Tibial artery (tissue), 4 donors: ENCODE data around the gene TMSB4X.
A peak's percentile ranks its signal among the peaks of the same experiment; 100 is the strongest.
"Not testable (repeated sequence)": the region's sequence is repeated elsewhere in the genome, so short reads cannot be mapped to it uniquely, and the experiment has no call there.

Source experiments
- DNase-seq, 2 donors: peaks; one replicate each; pipeline ENCODE4 v3.0.0-alpha.2; 2019
- H3K27ac ChIP-seq, 2 donors: fragments of 200-600 bp; sonication (generic) in 1 of 2; 1 replicate in 1 of 2; 2 replicates in 1 of 2; pipeline ENCODE4 v1.5.1; 2018 to 2019; ENCODE audit warnings: mild to moderate bottlenecking in 1 of 2
- H3K27me3 ChIP-seq, 2 donors: fragments of 200-600 bp; sonication (generic) in 1 of 2; one replicate each; pipeline versions ENCODE4 v1.5.1 to v1.6.0; 2016 to 2019
- H3K36me3 ChIP-seq, 3 donors: fragments of 200-600 bp; sonication (generic) in 2 of 3; one replicate each; pipeline ENCODE4 v1.5.1; 2016 to 2019; ENCODE audit warnings: mild to moderate bottlenecking in 2 of 3
- H3K4me1 ChIP-seq, 4 donors: fragments of 200-600 bp; sonication (generic) in 2 of 4; 1 replicate in 3 of 4; 2 replicates in 1 of 4; pipeline ENCODE4 v1.5.1; 2016 to 2019
- H3K4me3 ChIP-seq, 2 donors: fragments of 200-600 bp; sonication (generic) in 1 of 2; 1 replicate in 1 of 2; 2 replicates in 1 of 2; pipeline ENCODE4 v1.5.1; 2018 to 2019; ENCODE audit warnings: mild to moderate bottlenecking in 2 of 2
- H3K9me3 ChIP-seq, 3 donors: fragments of 200-600 bp; sonication (generic) in 1 of 3; one replicate each; pipeline ENCODE4 v1.5.1; 2016 to 2019
- intact Hi-C: fragments of 100-400 bp; cut with DNase I; formaldehyde crosslinking; loops from one replicate; pipeline ENCODE4 v1.15.0; 2023; ENCODE audit warnings: low total_unique reads
- TF ChIP-seq, protein P1 (sequence below), 2 experiments: fragments of 200-600 bp in 1 of 2; fragments of 450-650 bp in 1 of 2; IDR thresholded peaks; one replicate each; pipeline ENCODE4 v1.5.1; 2017 to 2019; ENCODE audit warnings: antibody characterized with exemption in 2 of 2, mild to moderate bottlenecking in 1 of 2, moderate library complexity in 1 of 2

Gene TMSB4X

DNA sequence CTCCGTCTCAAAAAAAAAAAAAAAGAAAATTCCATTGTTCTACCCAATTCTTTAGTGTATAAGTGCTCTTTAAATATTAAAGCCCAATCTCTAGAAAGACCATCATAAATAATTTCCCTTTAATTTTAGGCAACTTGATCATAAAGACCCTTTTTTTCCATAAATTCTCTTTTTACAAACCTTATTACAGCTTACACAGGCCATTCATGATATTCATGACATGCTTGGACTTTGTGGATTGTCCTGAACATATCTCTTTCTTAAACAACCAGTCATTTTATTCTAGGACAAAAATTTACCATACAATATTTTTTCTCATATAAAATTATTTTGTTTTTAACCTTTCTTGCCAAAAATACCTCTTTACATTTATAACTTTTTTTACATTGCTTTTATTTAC, 38.0 kb upstream of the TMSB4X start:
- Histone ChIP-seq H3K36me3 (no peaks in the 10 kb centered on the region), H3K27ac (no peak overlapping the region), H3K4me3 (no peak overlapping the region), H3K9me3 (no peaks in the 10 kb centered on the region), H3K4me1 (no peaks in the 10 kb centered on the region), H3K27me3 (no peaks in the 10 kb centered on the region)
- intact Hi-C loops = no loop called here
- TF ChIP-seq, protein P1, sequence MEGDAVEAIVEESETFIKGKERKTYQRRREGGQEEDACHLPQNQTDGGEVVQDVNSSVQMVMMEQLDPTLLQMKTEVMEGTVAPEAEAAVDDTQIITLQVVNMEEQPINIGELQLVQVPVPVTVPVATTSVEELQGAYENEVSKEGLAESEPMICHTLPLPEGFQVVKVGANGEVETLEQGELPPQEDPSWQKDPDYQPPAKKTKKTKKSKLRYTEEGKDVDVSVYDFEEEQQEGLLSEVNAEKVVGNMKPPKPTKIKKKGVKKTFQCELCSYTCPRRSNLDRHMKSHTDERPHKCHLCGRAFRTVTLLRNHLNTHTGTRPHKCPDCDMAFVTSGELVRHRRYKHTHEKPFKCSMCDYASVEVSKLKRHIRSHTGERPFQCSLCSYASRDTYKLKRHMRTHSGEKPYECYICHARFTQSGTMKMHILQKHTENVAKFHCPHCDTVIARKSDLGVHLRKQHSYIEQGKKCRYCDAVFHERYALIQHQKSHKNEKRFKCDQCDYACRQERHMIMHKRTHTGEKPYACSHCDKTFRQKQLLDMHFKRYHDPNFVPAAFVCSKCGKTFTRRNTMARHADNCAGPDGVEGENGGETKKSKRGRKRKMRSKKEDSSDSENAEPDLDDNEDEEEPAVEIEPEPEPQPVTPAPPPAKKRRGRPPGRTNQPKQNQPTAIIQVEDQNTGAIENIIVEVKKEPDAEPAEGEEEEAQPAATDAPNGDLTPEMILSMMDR (IDR thresholded peaks at IDR 0.05) = no peak
- no peak for DNase-seq

DNA sequence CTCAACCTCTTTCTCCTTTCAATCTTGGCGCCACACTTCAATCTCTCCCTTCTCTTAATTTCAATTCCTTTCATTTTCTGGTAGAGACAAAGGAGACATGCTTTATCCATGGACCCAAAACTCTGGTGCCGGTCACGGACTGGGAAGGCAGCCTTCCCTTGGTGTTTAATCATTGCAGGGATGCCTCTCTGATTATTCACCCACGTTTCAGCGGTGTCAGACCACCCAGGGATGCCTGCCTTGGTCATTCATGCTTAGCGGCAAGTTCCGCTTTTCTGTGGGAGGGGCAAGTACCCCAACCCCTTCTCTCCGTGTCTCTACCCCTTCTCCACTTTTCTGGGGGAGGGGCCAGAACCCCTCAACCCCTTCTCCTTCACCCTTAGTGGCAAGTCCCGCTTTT, 34.4 kb upstream of the TMSB4X start:
- H3K27me3 ChIP-seq, H3K36me3 ChIP-seq, H3K27ac ChIP-seq, H3K4me3 ChIP-seq, H3K9me3 ChIP-seq, H3K4me1 ChIP-seq, DNase-seq: not testable (repeated sequence)
- intact Hi-C loops = loop anchor here (10.0 kb wide), 1 partner anchor 704 kb away; no protein-coding TSS in a partner anchor

DNA sequence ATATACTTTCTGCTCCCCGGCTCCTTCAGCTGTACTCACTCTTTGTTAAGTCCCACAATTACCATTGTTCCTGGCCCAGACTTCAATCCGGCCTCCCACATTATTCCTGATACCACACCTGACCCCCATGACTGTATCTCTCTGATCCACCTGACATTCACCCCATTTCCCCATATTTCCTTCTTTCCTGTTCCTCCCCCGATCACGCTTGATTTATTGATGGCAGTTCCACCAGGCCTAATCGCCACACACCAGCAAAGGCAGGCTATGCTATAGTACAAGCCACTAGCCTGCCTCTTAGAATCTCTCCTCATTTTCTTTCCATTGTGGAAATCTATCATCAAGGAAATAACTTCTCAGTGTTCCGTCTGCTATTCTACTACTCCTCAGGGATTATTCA, 31.3 kb upstream of the TMSB4X start:
- intact Hi-C loops = loop anchor here (10.0 kb wide), 1 partner anchor 701 kb away; no protein-coding TSS in a partner anchor
- not testable (repeated sequence) for H3K27ac ChIP-seq, H3K36me3 ChIP-seq, H3K4me3 ChIP-seq, DNase-seq, H3K9me3 ChIP-seq, H3K27me3 ChIP-seq, H3K4me1 ChIP-seq

DNA sequence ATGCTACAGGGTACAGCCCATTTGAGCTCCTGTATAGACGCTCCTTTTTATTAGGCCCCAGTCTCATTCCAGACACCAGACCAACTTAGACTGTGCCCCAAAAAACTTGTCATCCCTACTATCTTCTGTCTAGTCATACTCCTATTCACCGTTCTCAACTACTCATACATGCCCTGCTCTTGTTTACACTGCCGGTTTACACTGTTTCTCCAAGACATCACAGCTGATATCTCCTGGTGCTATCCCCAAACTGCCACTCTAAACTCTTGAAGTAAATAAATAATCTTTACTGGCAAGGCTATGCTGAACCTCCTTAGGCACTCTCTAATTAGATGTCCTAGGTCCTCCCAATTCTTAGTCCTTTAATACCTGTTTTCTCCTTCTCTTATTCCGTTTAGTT, 30.5 kb upstream of the TMSB4X start:
- intact Hi-C loops = loop anchor here (10.0 kb wide), 1 partner anchor 700 kb away; no protein-coding TSS in a partner anchor
- DNase-seq, H3K9me3 ChIP-seq: not testable (repeated sequence)

DNA sequence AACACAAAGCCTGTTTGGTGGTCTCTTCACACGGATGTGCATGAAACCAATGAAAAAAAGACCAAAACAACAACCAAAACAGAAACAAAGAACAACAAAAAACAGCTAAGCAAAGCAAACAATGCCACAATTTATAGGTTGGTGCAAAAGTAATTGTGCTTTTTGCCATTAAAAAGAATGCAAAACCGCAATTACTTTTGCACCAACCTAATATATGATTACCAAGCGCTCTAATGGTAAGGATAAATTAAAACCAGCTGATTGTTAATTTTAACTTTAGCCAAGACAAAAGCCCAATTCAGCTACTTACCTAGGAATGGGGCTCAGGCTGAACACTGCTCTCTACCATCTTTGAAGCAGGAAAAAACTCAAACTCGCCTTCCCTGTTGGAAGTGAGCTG, 29.4 kb upstream of the TMSB4X start:
- H3K27me3 ChIP-seq = no peaks in the 10 kb centered on the region
- H3K4me1 ChIP-seq = peaks cover 0 to 12% (median 0%) of the 10 kb centered on the region in 4 donors
- no peak overlapping the region for H3K4me3 ChIP-seq
- TF ChIP-seq, protein P1 (IDR thresholded peaks at IDR 0.05) = no peak
- H3K36me3 ChIP-seq = no peaks in the 10 kb centered on the region
- intact Hi-C loops = loop anchor here (10.0 kb wide), 1 partner anchor 699 kb away; no protein-coding TSS in a partner anchor
- H3K9me3 ChIP-seq = no peaks in the 10 kb centered on the region
- DNase-seq = no peak
- H3K27ac ChIP-seq = no peak overlapping the region

More for the DNA sequence above, 30.5 kb upstream of the TMSB4X start:
- not testable (repeated sequence) for H3K4me3 ChIP-seq, H3K36me3 ChIP-seq, H3K4me1 ChIP-seq, H3K27ac ChIP-seq, H3K27me3 ChIP-seq

DNA sequence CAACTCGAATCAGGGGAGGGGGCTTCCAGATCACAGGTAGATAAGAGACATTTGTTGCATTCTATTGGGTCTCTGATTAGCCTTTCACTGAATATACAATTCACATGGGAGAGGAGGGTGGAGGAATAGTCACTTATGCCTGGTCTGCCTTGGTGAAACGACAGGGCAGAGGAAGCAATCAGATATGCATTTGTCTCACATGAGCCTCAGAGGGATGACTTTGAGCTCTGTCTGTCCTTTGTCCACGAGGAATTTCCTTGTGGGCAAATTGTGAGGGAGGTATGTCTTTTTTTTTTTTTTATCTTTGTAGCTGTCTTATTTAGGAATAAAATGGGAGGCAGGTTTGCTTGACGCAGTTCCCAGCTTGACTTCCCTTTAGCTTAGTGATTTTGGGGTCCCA, 28.5 kb upstream of the TMSB4X start:
- Histone ChIP-seq H3K27me3 (no peaks in the 10 kb centered on the region), H3K4me3 (no peak overlapping the region), H3K27ac (no peak overlapping the region), H3K4me1 (peaks cover 0 to 12% (median 0%) of the 10 kb centered on the region in 4 donors), H3K9me3 (no peaks in the 10 kb centered on the region), H3K36me3 (no peaks in the 10 kb centered on the region)
- DNase-seq = no peak
- intact Hi-C loops = loop anchor here (10.0 kb wide), 1 partner anchor 698 kb away; no protein-coding TSS in a partner anchor
- TF ChIP-seq, protein P1 (IDR thresholded peaks at IDR 0.05) = no peak

DNA sequence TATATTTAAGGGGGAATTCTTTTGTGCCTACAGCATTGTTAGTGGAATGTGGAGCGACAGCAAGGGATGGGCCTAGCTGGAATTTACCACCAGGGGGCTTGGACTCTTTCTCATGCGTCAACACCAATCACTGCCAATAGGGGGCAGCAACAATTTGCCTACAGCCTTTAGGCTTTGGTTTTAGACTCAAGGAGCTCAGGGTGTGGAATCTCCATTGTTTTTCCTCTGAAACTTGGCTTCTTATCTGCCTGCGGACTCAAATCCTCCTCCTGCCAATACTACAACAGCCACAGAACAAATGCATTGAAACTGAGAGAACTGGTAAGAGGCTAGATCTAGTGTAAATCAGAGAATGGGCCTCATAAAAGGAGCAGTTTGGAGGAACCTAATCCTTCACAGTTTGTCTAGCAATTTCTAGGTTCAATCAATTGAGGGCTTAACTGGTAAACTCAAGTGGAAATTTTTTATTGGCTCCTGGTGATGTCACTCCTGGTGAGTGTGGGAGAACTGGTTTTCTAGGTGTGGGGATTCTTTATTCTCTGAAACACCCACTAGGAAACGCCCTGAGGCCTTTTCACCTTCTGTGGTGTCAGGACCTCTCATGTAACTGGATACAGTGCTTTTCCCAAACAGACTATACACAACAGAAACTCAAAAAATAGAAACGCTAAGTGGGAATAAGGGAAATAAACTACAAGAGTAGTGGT, 27.9 kb upstream of the TMSB4X start:
- TF ChIP-seq, protein P1 (IDR thresholded peaks at IDR 0.05) = peak; percentile 62 to 74
- peak overlapping the region in 1 of 2 donors; percentile 39 for H3K27ac ChIP-seq
- H3K4me1 ChIP-seq = peaks cover 0 to 12% (median 0%) of the 10 kb centered on the region in 4 donors
- H3K4me3 ChIP-seq = no peak overlapping the region
- no peaks in the 10 kb centered on the region for H3K27me3 ChIP-seq
- intact Hi-C loops = loop anchor here (10.0 kb wide), 1 partner anchor 698 kb away; no protein-coding TSS in a partner anchor
- no peaks in the 10 kb centered on the region for H3K36me3 ChIP-seq
- DNase-seq = peak; percentile 54 to 76
- no peaks in the 10 kb centered on the region for H3K9me3 ChIP-seq
